GM12864 (cell line): Measurements from ENCODE around the gene OR10H5.
A peak's percentile ranks its signal among the peaks of the same experiment; 100 is the strongest.

Experiments
- DNase-seq: peaks from one replicate; pipeline ENCODE4 v3.0.0-alpha.2; 2011; ENCODE audit warnings: low read depth
- H3K4me3 ChIP-seq: 2 replicates; pipeline ENCODE4 v1.5.1; 2011; ENCODE audit warnings: mild to moderate bottlenecking, low read depth, low read length, control low read depth
- TF ChIP-seq, protein P1 (sequence below): IDR thresholded peaks from 2 replicates; pipeline ENCODE4 v1.5.1; 2011; ENCODE audit warnings: low read depth, mild to moderate bottlenecking, moderate library complexity, low read length, control low read depth, inconsistent platforms; ENCODE audit errors: missing control alignments

Gene OR10H5, protein sequence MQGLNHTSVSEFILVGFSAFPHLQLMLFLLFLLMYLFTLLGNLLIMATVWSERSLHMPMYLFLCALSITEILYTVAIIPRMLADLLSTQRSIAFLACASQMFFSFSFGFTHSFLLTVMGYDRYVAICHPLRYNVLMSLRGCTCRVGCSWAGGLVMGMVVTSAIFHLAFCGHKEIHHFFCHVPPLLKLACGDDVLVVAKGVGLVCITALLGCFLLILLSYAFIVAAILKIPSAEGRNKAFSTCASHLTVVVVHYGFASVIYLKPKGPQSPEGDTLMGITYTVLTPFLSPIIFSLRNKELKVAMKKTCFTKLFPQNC

DNA sequence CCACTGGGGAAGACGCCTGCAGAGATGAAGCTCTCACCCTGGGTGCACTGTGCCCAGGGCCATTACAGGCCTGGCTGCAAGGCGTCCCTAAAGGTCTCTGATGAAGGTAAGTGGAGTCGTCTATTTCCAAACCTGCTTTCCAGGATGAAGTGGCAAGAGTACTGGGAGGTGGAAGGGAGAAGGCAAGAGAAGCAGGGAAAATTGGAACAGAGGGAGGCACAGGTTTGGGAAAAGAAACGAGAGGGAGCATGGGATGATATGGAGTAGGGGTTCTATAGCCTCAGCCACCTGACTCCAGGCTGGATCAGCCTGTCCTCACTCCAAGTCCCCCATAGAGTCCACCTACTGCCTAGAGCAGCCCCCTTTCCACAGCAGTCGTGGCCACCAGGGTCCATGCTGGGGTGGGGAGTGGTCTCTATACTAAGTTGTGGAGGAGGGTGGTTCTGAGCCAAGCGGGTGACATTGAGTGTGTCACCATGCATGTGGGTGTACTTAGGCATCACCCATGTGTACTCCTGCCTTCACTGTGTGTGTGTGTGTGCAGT is at the start of gene OR10H5:
Gene OR10H5, plus strand, starts transcription at position 51 of the 545 bp plus-strand sequence. CDS start 6,388 bp downstream, outside the sequence.
- no peak within 1 kb of the TSS for H3K4me3 ChIP-seq
- TF ChIP-seq, protein P1, sequence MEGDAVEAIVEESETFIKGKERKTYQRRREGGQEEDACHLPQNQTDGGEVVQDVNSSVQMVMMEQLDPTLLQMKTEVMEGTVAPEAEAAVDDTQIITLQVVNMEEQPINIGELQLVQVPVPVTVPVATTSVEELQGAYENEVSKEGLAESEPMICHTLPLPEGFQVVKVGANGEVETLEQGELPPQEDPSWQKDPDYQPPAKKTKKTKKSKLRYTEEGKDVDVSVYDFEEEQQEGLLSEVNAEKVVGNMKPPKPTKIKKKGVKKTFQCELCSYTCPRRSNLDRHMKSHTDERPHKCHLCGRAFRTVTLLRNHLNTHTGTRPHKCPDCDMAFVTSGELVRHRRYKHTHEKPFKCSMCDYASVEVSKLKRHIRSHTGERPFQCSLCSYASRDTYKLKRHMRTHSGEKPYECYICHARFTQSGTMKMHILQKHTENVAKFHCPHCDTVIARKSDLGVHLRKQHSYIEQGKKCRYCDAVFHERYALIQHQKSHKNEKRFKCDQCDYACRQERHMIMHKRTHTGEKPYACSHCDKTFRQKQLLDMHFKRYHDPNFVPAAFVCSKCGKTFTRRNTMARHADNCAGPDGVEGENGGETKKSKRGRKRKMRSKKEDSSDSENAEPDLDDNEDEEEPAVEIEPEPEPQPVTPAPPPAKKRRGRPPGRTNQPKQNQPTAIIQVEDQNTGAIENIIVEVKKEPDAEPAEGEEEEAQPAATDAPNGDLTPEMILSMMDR, result no peak
- no peak for DNase-seq

DNA sequence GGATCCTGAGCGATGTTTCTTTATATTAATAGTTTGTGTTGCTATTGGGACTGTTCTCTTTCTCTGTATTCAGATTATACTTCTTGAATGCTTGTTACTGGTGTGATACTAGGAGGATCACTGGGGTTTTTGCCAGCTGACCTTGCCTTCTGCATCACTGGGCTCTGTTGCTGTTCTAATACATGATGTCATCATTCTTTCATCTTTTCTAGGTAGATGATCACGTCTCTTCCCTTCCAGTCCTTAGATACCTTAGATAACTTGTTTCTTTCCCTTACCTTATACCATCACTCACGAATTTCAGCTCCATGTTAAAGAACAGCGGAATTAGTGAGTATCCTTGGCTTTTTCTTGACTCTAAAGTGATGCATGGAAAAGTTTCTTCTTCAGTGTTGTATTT is 49.7 kb upstream of the OR10H5 start, which contains the start of gene OR10H3:
Gene OR10H3, plus strand, starts transcription at position 264 of the 400 bp plus-strand sequence. CDS start 3,408 bp downstream, outside the sequence.
- no peak for DNase-seq
- TF ChIP-seq, protein P1, result no peak
- H3K4me3 ChIP-seq, result no peak within 1 kb of the TSS

DNA sequence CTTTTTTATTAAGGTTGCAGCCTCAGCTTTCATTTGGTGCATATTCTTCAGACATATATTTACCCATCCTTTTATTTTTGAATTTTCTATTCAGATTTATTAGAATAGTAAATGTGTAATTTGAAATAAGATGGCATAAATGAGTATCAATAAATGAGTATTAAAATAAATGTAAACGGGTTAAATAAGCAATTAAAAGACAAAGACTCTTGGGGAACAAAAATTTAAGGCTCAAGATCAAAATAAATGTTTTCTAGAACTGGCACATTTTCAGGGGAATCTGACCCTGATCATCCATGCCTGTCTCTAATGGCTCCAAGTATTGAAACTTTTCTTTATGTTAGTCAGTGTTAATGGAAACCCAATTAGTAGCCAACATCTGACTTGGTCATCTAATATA is 46.7 kb upstream of the OR10H5 start:
- no peak overlapping the region for H3K4me3 ChIP-seq
- no peak for DNase-seq
- TF ChIP-seq, protein P1, result no peak

DNA sequence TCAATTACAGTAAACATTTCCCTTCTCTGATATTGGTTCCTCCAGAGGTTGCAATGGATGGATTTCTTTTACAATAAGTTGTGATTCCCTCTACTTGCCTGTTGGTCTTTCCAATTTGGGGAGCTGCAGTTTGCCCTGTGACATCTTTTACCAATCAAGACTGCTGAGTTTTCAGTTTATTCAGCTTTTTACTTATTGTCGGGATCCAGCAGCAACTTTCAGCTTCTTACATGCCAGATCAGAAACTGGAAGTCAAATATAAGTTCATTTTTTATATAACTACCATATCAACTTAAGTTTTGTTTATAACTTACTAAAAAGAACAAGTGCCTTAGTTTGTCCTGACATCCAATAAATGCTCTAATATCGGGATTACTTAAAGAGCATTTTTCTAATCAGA is 39.2 kb upstream of the OR10H5 start:
- H3K4me3 ChIP-seq, result no peak overlapping the region
- no peak for DNase-seq
- TF ChIP-seq, protein P1, result no peak

DNA sequence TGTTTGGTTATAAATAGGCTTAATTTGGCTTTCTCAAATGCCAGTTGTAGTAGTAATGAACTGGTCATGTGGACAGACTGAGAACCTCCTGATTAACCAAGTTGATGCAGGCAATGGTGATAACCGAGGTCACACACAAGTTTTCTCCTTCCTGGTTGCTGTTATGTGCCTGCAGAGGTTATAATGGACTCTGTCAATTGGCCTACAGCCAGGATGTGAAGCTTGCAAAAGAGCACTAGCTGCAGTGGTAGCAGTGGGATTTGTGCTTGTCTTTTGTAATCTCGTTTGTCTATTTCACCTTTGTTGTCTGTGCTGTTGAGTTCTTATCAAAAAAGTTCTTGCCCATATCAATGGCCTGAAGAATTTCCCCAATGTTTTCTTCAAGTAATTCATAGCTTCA is 29.1 kb upstream of the OR10H5 start:
- TF ChIP-seq, protein P1, result no peak
- H3K4me3 ChIP-seq, result no peak overlapping the region
- no peak for DNase-seq

DNA sequence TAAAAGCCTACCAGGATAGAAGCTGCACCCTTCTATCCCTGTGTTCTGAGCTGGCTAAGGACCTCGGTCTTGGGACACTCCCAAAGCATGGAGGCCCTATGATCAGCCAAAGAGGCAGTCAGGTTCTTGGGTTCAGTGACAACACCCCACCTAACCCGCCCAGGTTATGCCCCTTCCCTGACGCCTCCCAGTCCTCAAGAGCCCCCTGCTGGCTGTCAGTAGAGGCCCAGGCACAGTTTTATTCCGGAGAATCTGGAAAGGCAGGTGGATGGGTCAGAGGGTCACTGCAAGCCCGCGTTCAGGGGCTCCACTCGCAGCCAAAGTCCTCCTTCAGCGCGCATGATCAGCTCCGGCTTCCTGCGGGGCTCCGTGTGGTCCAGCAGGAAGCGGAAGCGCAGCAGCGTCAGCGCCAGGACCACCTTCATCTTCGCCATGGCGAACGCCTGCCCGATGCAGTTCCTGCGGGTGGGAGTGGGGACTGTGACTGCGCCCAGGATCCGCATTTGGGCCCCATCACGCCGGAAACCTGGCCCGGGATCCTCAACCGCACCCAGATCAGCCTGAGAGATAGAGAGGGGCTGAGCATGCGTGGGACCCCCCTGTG is 27.4 kb upstream of the OR10H5 start:
- H3K4me3 ChIP-seq, result no peak overlapping the region
- TF ChIP-seq, protein P1, result peak; percentile 25
- no peak for DNase-seq
